ENCODE measurements around the gene FBXL13. TPM values are rescaled to one million over a fixed set of nuclear protein-coding genes. Genes with fewer than 3 reads are reported as not detected.

FBXL13 gene
- total RNA-seq, 1 experiment from 2014 or later = 2.5 TPM

GRCh38 chr7:102927312-102927933 lies 147.2 kb downstream of the FBXL13 start:
- ATAC-seq = no peak
- DNase-seq (ENCODE audit: low read depth, low spot score) = no peak
- CTCF ChIA-PET = no interaction called here
- Histone ChIP-seq H3K4me3 (ENCODE audit: low read depth in 2 of 2, low read length in 2 of 2) (no peak overlapping the region), H3K36me3 (ENCODE audit: control insufficient read depth, insufficient read depth, low read length) (no peaks in the 10 kb centered on the region), H3K9me3 (ENCODE audit: control insufficient read depth, insufficient read depth, low read depth, low read length) (no peaks in the 10 kb centered on the region), H3K27me3 (ENCODE audit: control insufficient read depth, insufficient read depth, low read length) (no peaks in the 10 kb centered on the region), H3K27ac (ENCODE audit: low read length) (peak overlapping the region; percentile 3; the same call in 1 of the 2 replicates), H3K4me1 (ENCODE audit: control insufficient read depth, insufficient read depth, low read length) (no peaks in the 10 kb centered on the region; the same call in 1 of the 2 replicates)
- in situ Hi-C loops (cut with HindIII; ENCODE audit: low pct_unique_long_range_greater_than_20kb, low sequenced_read_pairs) = no loop called here
- TF ChIP-seq TCF7L2 (IDR thresholded peaks at IDR 0.05; ENCODE audit: low read depth, low read length) = no peak
- POLR2A ChIA-PET = no interaction called here
- BruUV-seq (replicated peaks) = no TSS peak
- intact Hi-C loops (cut with micrococcal nuclease; ENCODE audit: unreplicated experiment) = no loop called here

GRCh38 chr7:102926783-102927140 lies 147.8 kb downstream of the FBXL13 start:
- POLR2A ChIA-PET = no interaction called here
- intact Hi-C loops (cut with micrococcal nuclease; ENCODE audit: unreplicated experiment) (no loop called here), in situ Hi-C loops (cut with HindIII; ENCODE audit: low pct_unique_long_range_greater_than_20kb, low sequenced_read_pairs) (no loop called here)
- Histone ChIP-seq H3K4me3 (ENCODE audit: low read depth in 2 of 2, low read length in 2 of 2) (no peak overlapping the region), H3K9me3 (ENCODE audit: control insufficient read depth, insufficient read depth, low read depth, low read length) (no peaks in the 10 kb centered on the region), H3K27me3 (ENCODE audit: control insufficient read depth, insufficient read depth, low read length) (no peaks in the 10 kb centered on the region), H3K27ac (ENCODE audit: low read length) (no peak overlapping the region), H3K36me3 (ENCODE audit: control insufficient read depth, insufficient read depth, low read length) (no peaks in the 10 kb centered on the region), H3K4me1 (ENCODE audit: control insufficient read depth, insufficient read depth, low read length) (no peaks in the 10 kb centered on the region; the same call in 1 of the 2 replicates)
- TF ChIP-seq TCF7L2 (IDR thresholded peaks at IDR 0.05; ENCODE audit: low read depth, low read length) = no peak
- TF ChIP-seq CTCF (IDR thresholded peaks at IDR 0.05) = no peak
- no peak for TF ChIP-seq SIN3A (IDR thresholded peaks at IDR 0.05; ENCODE audit: borderline replicate concordance, insufficient read depth, low read depth, low read length)
- TF ChIP-seq POLR2AphosphoS5 (IDR thresholded peaks at IDR 0.05; ENCODE audit: low read depth, low read length) = no peak
- TF ChIP-seq REST (IDR thresholded peaks at IDR 0.05; ENCODE audit: insufficient read depth in 1 of 2, low read depth in 2 of 2, low read length in 1 of 2) = no peak
- ATAC-seq (no peak), DNase-seq (ENCODE audit: low read depth, low spot score) (no peak)
- no TSS peak for BruUV-seq (replicated peaks)
- CTCF ChIA-PET = no interaction called here

GRCh38 chr7:102925976-102926782 lies 148.4 kb downstream of the FBXL13 start:
- intact Hi-C loops (cut with micrococcal nuclease; ENCODE audit: unreplicated experiment) (no loop called here), in situ Hi-C loops (cut with HindIII; ENCODE audit: low pct_unique_long_range_greater_than_20kb, low sequenced_read_pairs) (no loop called here)
- Histone ChIP-seq H3K27ac (ENCODE audit: low read length) (no peak overlapping the region), H3K27me3 (ENCODE audit: control insufficient read depth, insufficient read depth, low read length) (no peaks in the 10 kb centered on the region), H3K4me3 (ENCODE audit: low read depth in 2 of 2, low read length in 2 of 2) (no peak overlapping the region), H3K36me3 (ENCODE audit: control insufficient read depth, insufficient read depth, low read length) (no peaks in the 10 kb centered on the region), H3K9me3 (ENCODE audit: control insufficient read depth, insufficient read depth, low read depth, low read length) (no peaks in the 10 kb centered on the region), H3K4me1 (ENCODE audit: control insufficient read depth, insufficient read depth, low read length) (no peaks in the 10 kb centered on the region; the same call in 1 of the 2 replicates)
- no peak for DNase-seq (ENCODE audit: low read depth, low spot score)
- ChIA-PET POLR2A (no interaction called here), CTCF (no interaction called here)
- no TSS peak for BruUV-seq (replicated peaks)
- no peak for TF ChIP-seq SIN3A (IDR thresholded peaks at IDR 0.05; ENCODE audit: borderline replicate concordance, insufficient read depth, low read depth, low read length)
- TF ChIP-seq TCF7L2 (IDR thresholded peaks at IDR 0.05; ENCODE audit: low read depth, low read length) = no peak
- no peak for TF ChIP-seq REST (IDR thresholded peaks at IDR 0.05; ENCODE audit: insufficient read depth in 1 of 2, low read depth in 2 of 2, low read length in 1 of 2)
- no peak for TF ChIP-seq POLR2AphosphoS5 (IDR thresholded peaks at IDR 0.05; ENCODE audit: low read depth, low read length)
- TF ChIP-seq CTCF (IDR thresholded peaks at IDR 0.05) = no peak
- no peak for ATAC-seq
